CD14-positive monocyte (primary cell): ENCODE data around the gene PPP1R3G. TPM values are rescaled to one million over a fixed set of nuclear protein-coding genes. Genes with fewer than 3 reads are reported as not detected.

Source experiments
- DNase-seq, 3 donors: peaks; one replicate each; pipeline ENCODE4 v3.0.0-alpha.2; 2011 to 2022
- H2AFZ ChIP-seq: 2 replicates; pipeline ENCODE4 v1.6.0; 2012; ENCODE audit warnings: mild to moderate bottlenecking, low read depth, low read length, inconsistent platforms; ENCODE audit not compliant: insufficient read depth, poor library complexity, severe bottlenecking
- H3K27ac ChIP-seq, 2 donors: 1 replicate in 1 of 2; 2 replicates in 1 of 2; pipeline ENCODE4 v1.5.1; 2012 to 2013; ENCODE audit warnings: low read length in 2 of 2, control low read depth in 1 of 2, inconsistent platforms in 1 of 2, low read depth in 1 of 2, mild to moderate bottlenecking in 1 of 2
- H3K27me3 ChIP-seq, 2 donors: one replicate each; pipeline versions ENCODE4 v1.6.0 to v1.6.1; 2011 to 2013; ENCODE audit warnings: low read length in 2 of 2; ENCODE audit not compliant: control insufficient read depth in 2 of 2, insufficient read depth in 2 of 2
- H3K36me3 ChIP-seq, 2 donors: replicated peaks in 1 of 2; 1 replicate in 1 of 2; 2 replicates in 1 of 2; pipeline versions ENCODE4 v1.5.1 to v1.6.1; 2012 to 2013; ENCODE audit warnings: low read length in 2 of 2, control low read depth in 1 of 2, inconsistent platforms in 1 of 2, mild to moderate bottlenecking in 1 of 2; ENCODE audit not compliant: insufficient read depth in 2 of 2, control insufficient read depth in 1 of 2
- H3K4me1 ChIP-seq, 2 donors: 1 replicate in 1 of 2; 2 replicates in 1 of 2; pipeline versions ENCODE4 v1.5.1 to v1.6.1; 2012 to 2013; ENCODE audit warnings: low read length in 2 of 2, control low read depth in 1 of 2, inconsistent platforms in 1 of 2, mild to moderate bottlenecking in 1 of 2, moderate library complexity in 1 of 2; ENCODE audit not compliant: insufficient read depth in 2 of 2, control insufficient read depth in 1 of 2
- H3K4me2 ChIP-seq: replicated peaks from 2 replicates; pipeline ENCODE3; 2012; ENCODE audit warnings: low read length, moderate library complexity, mild to moderate bottlenecking; ENCODE audit not compliant: poor library complexity, severe bottlenecking; ENCODE audit errors: extremely low read depth
- H3K4me3 ChIP-seq, 3 experiments: fragments of 200-600 bp in 1 of 3; sonication (generic) in 1 of 3; replicated peaks in 1 of 3; 1 replicate in 2 of 3; 2 replicates in 1 of 3; pipeline ENCODE4 v1.5.1; 2011 to 2013; ENCODE audit warnings: low read length in 3 of 3, mild to moderate bottlenecking in 3 of 3, control low read depth in 2 of 3, low read depth in 2 of 3, inconsistent platforms in 1 of 3, moderate library complexity in 1 of 3
- H3K79me2 ChIP-seq: 2 replicates; pipeline ENCODE4 v1.6.0; 2012; ENCODE audit warnings: mild to moderate bottlenecking, control low read depth, inconsistent platforms, low read length, moderate library complexity; ENCODE audit not compliant: insufficient read depth
- H3K9ac ChIP-seq: 2 replicates; pipeline ENCODE4 v1.6.0; 2017; ENCODE audit warnings: low read length, mild to moderate bottlenecking; ENCODE audit not compliant: insufficient read depth, poor library complexity, severe bottlenecking
- H3K9me3 ChIP-seq, 2 donors: replicated peaks in 1 of 2; 1 replicate in 1 of 2; 2 replicates in 1 of 2; pipeline versions ENCODE4 v1.5.1 to v1.6.1; 2012 to 2013; ENCODE audit warnings: low read length in 2 of 2, control low read depth in 1 of 2; ENCODE audit not compliant: control insufficient read depth in 1 of 2, insufficient read depth in 1 of 2
- H4K20me1 ChIP-seq: 2 replicates; pipeline ENCODE4 v1.6.0; 2012; ENCODE audit warnings: mild to moderate bottlenecking, low read length, control low read depth, moderate library complexity; ENCODE audit not compliant: insufficient read depth
- H3K27ac Mint-ChIP-seq, 7 donors: one replicate each; pipeline ENCODE4 v1.8.0; 2020; ENCODE audit warnings: mild to moderate bottlenecking in 7 of 7, mixed read lengths in 7 of 7, moderate library complexity in 6 of 7, inconsistent platforms in 2 of 7
- H3K27me3 Mint-ChIP-seq, 3 donors: one replicate each; pipeline ENCODE4 v1.8.0; 2021 to 2022; ENCODE audit warnings: low read depth in 3 of 3, mild to moderate bottlenecking in 3 of 3, mixed read lengths in 3 of 3, moderate library complexity in 3 of 3, inconsistent platforms in 1 of 3
- H3K36me3 Mint-ChIP-seq, 2 donors: one replicate each; pipeline ENCODE4 v1.8.0; 2020; ENCODE audit warnings: mixed read lengths in 2 of 2, inconsistent platforms in 1 of 2, mild to moderate bottlenecking in 1 of 2
- H3K4me1 Mint-ChIP-seq: one replicate; pipeline ENCODE4 v1.8.0; 2020; ENCODE audit warnings: mild to moderate bottlenecking, mixed read lengths
- H3K4me3 Mint-ChIP-seq, 2 donors: one replicate each; pipeline ENCODE4 v1.8.0; 2020; ENCODE audit warnings: mild to moderate bottlenecking in 2 of 2, mixed read lengths in 2 of 2, moderate library complexity in 1 of 2
- H3K9me3 Mint-ChIP-seq, 7 donors: one replicate each; pipeline ENCODE4 v1.8.0; 2020 to 2022; ENCODE audit warnings: mixed read lengths in 7 of 7, mild to moderate bottlenecking in 6 of 7, moderate library complexity in 6 of 7, inconsistent platforms in 2 of 7
- WGBS: methylation state at CpG from one replicate; pipeline ENCODE4 v1.1.5; 2013; ENCODE audit warnings: missing lambda C conversion rate; ENCODE audit not compliant: insufficient coverage; 5-methylcytosine and 5-hydroxymethylcytosine counted together
- intact Hi-C, 2 donors: fragments of 100-400 bp; cut with micrococcal nuclease; formaldehyde crosslinking; loops; one replicate each; pipeline versions ENCODE4 v1.15.0 to v1.15.1; 2023
- polyA plus RNA-seq, 3 donors: library from polyadenylated mRNA; depleted of rRNA in 1 of 3; unstranded in 2 of 3; stranded (reverse) in 1 of 3; fragments of 300-500 nt in 2 of 3; fragments of >200 nt in 1 of 3; fragmentation: Illumina TruSeq in 2 of 3; gene quantifications; 1 replicate in 2 of 3; 2 replicates in 1 of 3; pipeline ENCODE4 v1.2.3, GENCODE V29; 2012 to 2021
- TF ChIP-seq, protein P1 (sequence below): fragments of 200-600 bp; IDR thresholded peaks from one replicate; pipeline ENCODE4 v1.8.0; 2022; ENCODE audit warnings: antibody characterized with exemption, mild to moderate bottlenecking

Gene PPP1R3G
- polyA plus RNA-seq, 3 donors: 0.13 to 0.15 (median 0.13) TPM

DNA sequence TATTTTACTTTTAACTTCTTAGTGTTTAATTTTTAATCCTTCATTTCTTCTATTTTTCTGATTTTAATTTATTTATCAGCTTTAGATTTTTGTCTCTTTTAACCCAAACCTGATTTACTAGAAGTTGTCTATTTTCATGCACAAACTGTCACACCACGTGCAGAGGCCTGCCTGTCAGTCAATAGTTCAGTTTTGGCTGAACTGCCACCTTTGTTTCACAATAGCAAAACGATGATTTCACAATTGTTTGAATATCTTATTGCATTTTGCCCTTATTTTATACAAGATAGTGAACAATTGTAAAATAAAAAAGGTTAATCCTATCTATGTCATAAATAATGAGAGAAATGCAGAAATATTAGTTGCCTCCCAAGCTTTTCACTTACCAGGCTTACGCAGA is 24.0 kb upstream of the PPP1R3G start:
- Mint-ChIP-seq H3K27ac (peak overlapping the region in 1 of 7 donors; percentile 20), H3K4me3 (no peak overlapping the region), H3K9me3 (peaks cover 0 to 2% (median 0%) of the 10 kb centered on the region in 7 donors), H3K27me3 (peaks cover 0 to 5% (median 0%) of the 10 kb centered on the region in 3 donors), H3K4me1 (peaks cover 17% of the 10 kb centered on the region), H3K36me3 (no peaks in the 10 kb centered on the region)
- H3K4me3 ChIP-seq: no peak overlapping the region
- WGBS: no CpG with 5 or more reads among the region's 3 CpGs
- H3K36me3 ChIP-seq: no peaks in the 10 kb centered on the region
- no peak overlapping the region for H2AFZ ChIP-seq
- H3K79me2 ChIP-seq: no peaks in the 10 kb centered on the region
- no peak overlapping the region for H3K9ac ChIP-seq
- no peaks in the 10 kb centered on the region for H3K4me1 ChIP-seq
- TF ChIP-seq, protein P1, sequence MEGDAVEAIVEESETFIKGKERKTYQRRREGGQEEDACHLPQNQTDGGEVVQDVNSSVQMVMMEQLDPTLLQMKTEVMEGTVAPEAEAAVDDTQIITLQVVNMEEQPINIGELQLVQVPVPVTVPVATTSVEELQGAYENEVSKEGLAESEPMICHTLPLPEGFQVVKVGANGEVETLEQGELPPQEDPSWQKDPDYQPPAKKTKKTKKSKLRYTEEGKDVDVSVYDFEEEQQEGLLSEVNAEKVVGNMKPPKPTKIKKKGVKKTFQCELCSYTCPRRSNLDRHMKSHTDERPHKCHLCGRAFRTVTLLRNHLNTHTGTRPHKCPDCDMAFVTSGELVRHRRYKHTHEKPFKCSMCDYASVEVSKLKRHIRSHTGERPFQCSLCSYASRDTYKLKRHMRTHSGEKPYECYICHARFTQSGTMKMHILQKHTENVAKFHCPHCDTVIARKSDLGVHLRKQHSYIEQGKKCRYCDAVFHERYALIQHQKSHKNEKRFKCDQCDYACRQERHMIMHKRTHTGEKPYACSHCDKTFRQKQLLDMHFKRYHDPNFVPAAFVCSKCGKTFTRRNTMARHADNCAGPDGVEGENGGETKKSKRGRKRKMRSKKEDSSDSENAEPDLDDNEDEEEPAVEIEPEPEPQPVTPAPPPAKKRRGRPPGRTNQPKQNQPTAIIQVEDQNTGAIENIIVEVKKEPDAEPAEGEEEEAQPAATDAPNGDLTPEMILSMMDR: no peak
- no peaks in the 10 kb centered on the region for H3K27me3 ChIP-seq
- no peak overlapping the region for H3K27ac ChIP-seq
- no peak for DNase-seq
- no peak overlapping the region for H3K4me2 ChIP-seq
- intact Hi-C loops: no loop called here
- H3K9me3 ChIP-seq: no peaks in the 10 kb centered on the region
- H4K20me1 ChIP-seq: no peaks in the 10 kb centered on the region

DNA sequence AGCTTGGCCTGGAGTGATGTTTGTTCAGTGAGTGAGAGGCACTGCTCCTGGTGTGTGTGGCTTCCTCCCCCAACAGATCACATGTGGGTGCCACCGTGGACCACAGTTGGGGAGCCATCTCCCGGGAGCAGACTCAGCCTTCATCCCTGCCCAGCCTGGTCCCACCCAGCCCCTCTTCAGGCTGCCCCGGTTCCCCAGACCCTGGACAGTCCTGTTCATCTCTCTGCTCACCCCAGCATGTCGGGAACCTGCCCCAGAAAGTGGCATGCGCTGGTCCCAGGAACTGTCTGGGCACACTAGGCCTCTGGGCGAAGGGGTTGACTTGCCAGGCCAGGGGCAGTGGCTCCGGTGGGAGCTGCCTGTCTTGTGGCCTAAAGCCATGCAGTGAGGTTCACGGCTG is 21.5 kb upstream of the PPP1R3G start:
- H3K9me3 ChIP-seq: peaks cover 0 to 9% of the 10 kb centered on the region in 2 donors
- H3K27ac ChIP-seq: no peak overlapping the region
- no peaks in the 10 kb centered on the region for H3K4me1 ChIP-seq
- no peaks in the 10 kb centered on the region for H3K27me3 ChIP-seq
- no peak overlapping the region for H2AFZ ChIP-seq
- H3K4me2 ChIP-seq: no peak overlapping the region
- H3K36me3 ChIP-seq: no peaks in the 10 kb centered on the region
- Mint-ChIP-seq H3K4me1 (peaks cover 9% of the 10 kb centered on the region), H3K4me3 (no peak overlapping the region), H3K36me3 (no peaks in the 10 kb centered on the region), H3K27me3 (peaks cover 0 to 5% (median 0%) of the 10 kb centered on the region in 3 donors), H3K27ac (peak overlapping the region in 1 of 7 donors; percentile 51), H3K9me3 (peaks cover 5 to 13% (median 9%) of the 10 kb centered on the region in 7 donors)
- WGBS: 91% methylated on average over 8 of the region's 8 CpGs
- intact Hi-C loops: no loop called here
- DNase-seq: no peak
- no peak overlapping the region for H3K9ac ChIP-seq
- no peaks in the 10 kb centered on the region for H4K20me1 ChIP-seq
- no peak overlapping the region for H3K4me3 ChIP-seq
- H3K79me2 ChIP-seq: no peaks in the 10 kb centered on the region
- TF ChIP-seq, protein P1: no peak
